A549 (cell line): ENCODE measurements around the gene TPSAB1. TPM values are rescaled to one million over a fixed set of nuclear protein-coding genes. Genes with fewer than 3 reads are reported as not detected.

ENCODE experiments used
- ATAC-seq, 2 experiments: fragments of 200-7000 bp in 1 of 2; fragments of >200 bp in 1 of 2; cut with Nextera tagmentation in 1 of 2; cut with Tn5 transposase in 1 of 2; 3 replicates each; pipeline versions ENCODE4 v1.8.0 to v1.9.1; 2018 to 2020; ENCODE audit warnings: mild to moderate bottlenecking in 1 of 2, moderate library complexity in 1 of 2
- CTCF ChIA-PET: fragments of 300-600 bp; sonication (Branson Sonifier 250); formaldehyde crosslinking; extraction: SDS; loops from one replicate; lab custom pipeline; 2021; ENCODE audit warnings: antibody characterized with exemption, inconsistent platforms; lab: Yijun Ruan, JAX
- POLR2A ChIA-PET: fragments of 350-600 bp; formaldehyde crosslinking; extraction: SDS; loops from one replicate; lab custom pipeline; 2021; ENCODE audit warnings: antibody characterized with exemption, inconsistent platforms; lab: Yijun Ruan, JAX
- DNase-seq, 2 experiments: peaks; one replicate each; pipeline versions ENCODE4 v3.0.0 to v3.0.0-alpha.2; 2011 to 2016; ENCODE audit warnings: low read depth in 1 of 2, low spot score in 1 of 2
- FAIRE-seq: peaks from 2 replicates; lab custom pipeline; 2011; peaks lifted over from hg19 to GRCh38; lab: Jason Lieb, UNC
- H3K27ac ChIP-seq, 2 experiments: fragments of >200 bp; sonication (Bioruptor Twin); formaldehyde crosslinking; 3 replicates each; pipeline ENCODE4 v1.5.1; 2016 to 2017
- H3K4me1 ChIP-seq: fragments of >200 bp; sonication (Bioruptor Twin); formaldehyde crosslinking; 3 replicates; pipeline ENCODE4 v1.6.1; 2016
- H3K4me2 ChIP-seq: fragments of >200 bp; sonication (Bioruptor Twin); formaldehyde crosslinking; 3 replicates; pipeline ENCODE4 v1.6.1; 2016
- H3K4me3 ChIP-seq: fragments of >200 bp; sonication (Bioruptor Twin); formaldehyde crosslinking; 3 replicates; pipeline ENCODE4 v1.5.1; 2016
- H3K9me3 ChIP-seq: fragments of >200 bp; sonication (Bioruptor Twin); formaldehyde crosslinking; 3 replicates; pipeline ENCODE4 v1.6.1; 2016
- ATOH8 ChIP-seq: fragments of 250-450 bp; sonication (Bioruptor Pico); IDR thresholded peaks from 2 replicates; pipeline ENCODE4 v1.5.0; 2020; ENCODE audit warnings: low read depth, mild to moderate bottlenecking, moderate library complexity
- BHLHE40 ChIP-seq: IDR thresholded peaks from 2 replicates; pipeline ENCODE4 v1.6.1; 2012; ENCODE audit warnings: low read depth, low read length, inconsistent platforms
- EHMT2 ChIP-seq: fragments of 200-600 bp; sonication (generic); IDR thresholded peaks from 2 replicates; pipeline ENCODE4 v1.6.1; 2016; ENCODE audit warnings: antibody characterized with exemption, low read depth, mild to moderate bottlenecking, moderate library complexity
- EP300 ChIP-seq, 2 experiments: fragments of >200 bp; sonication (Bioruptor Twin); formaldehyde crosslinking; IDR thresholded peaks; 2 replicates in 1 of 2; 3 replicates in 1 of 2; pipeline ENCODE4 v1.6.1; 2016 to 2017
- ESRRA ChIP-seq: fragments of 150-350 bp; IDR thresholded peaks from 2 replicates; pipeline ENCODE4 v1.6.1; 2014; ENCODE audit warnings: mild to moderate bottlenecking, low read length, borderline replicate concordance
- FOSB ChIP-seq: fragments of 250-450 bp; sonication (Bioruptor Pico); IDR thresholded peaks from 2 replicates; pipeline ENCODE4 v1.5.0; 2020; ENCODE audit warnings: mild to moderate bottlenecking, moderate library complexity
- FOSL2 ChIP-seq, 2 experiments: fragments of 450-650 bp in 1 of 2; fragments of >200 bp in 1 of 2; sonication (Bioruptor Twin) in 1 of 2; formaldehyde crosslinking; IDR thresholded peaks; 2 replicates each; pipeline versions ENCODE4 v1.5.0 to v1.6.1; 2016 to 2020; ENCODE audit warnings: mild to moderate bottlenecking in 1 of 2, moderate library complexity in 1 of 2
- HDAC2 ChIP-seq: fragments of 200-600 bp; sonication (generic); IDR thresholded peaks from 2 replicates; pipeline ENCODE4 v1.6.1; 2016
- HES2 ChIP-seq: fragments of >200 bp; sonication (Bioruptor Twin); formaldehyde crosslinking; IDR thresholded peaks from 2 replicates; pipeline ENCODE4 v1.6.1; 2016
- HOXB5 ChIP-seq: fragments of 250-450 bp; sonication (Bioruptor Pico); IDR thresholded peaks from 2 replicates; pipeline ENCODE4 v1.5.0; 2020; ENCODE audit warnings: mild to moderate bottlenecking, moderate library complexity
- JUN ChIP-seq, 2 experiments: fragments of >200 bp; sonication (Bioruptor Twin); formaldehyde crosslinking; IDR thresholded peaks; 2 replicates in 1 of 2; 3 replicates in 1 of 2; pipeline ENCODE4 v1.6.1; 2016 to 2017
- KDM5A ChIP-seq: fragments of 200-600 bp; sonication (generic); IDR thresholded peaks from 2 replicates; pipeline ENCODE4 v1.6.1; 2016; ENCODE audit warnings: antibody characterized with exemption, mild to moderate bottlenecking
- MAFK ChIP-seq: fragments of 450-650 bp; IDR thresholded peaks from 2 replicates; pipeline ENCODE4 v1.6.1; 2014; ENCODE audit not compliant: partially characterized antibody
- MYC ChIP-seq: IDR thresholded peaks from 2 replicates; pipeline ENCODE4 v1.6.1; 2012; ENCODE audit warnings: mild to moderate bottlenecking, inconsistent platforms, low read length, improper control_type of control experiment, borderline replicate concordance
- NPAS2 ChIP-seq: fragments of 250-450 bp; sonication (Bioruptor Pico); IDR thresholded peaks from 2 replicates; pipeline ENCODE4 v1.8.0; 2022; ENCODE audit warnings: mild to moderate bottlenecking, moderate library complexity, borderline replicate concordance
- PHF8 ChIP-seq: fragments of 200-600 bp; sonication (generic); IDR thresholded peaks from 2 replicates; pipeline ENCODE4 v1.6.1; 2016; ENCODE audit warnings: low read depth, mild to moderate bottlenecking, antibody characterized with exemption, moderate library complexity, borderline replicate concordance
- POLR2AphosphoS2 ChIP-seq: conservative IDR thresholded peaks from 2 replicates; pipeline ENCODE4 v1.6.1; 2012; ENCODE audit warnings: low read length, improper control_type of control experiment, inconsistent platforms
- RARB ChIP-seq: fragments of 250-450 bp; sonication (Bioruptor Pico); IDR thresholded peaks from 2 replicates; pipeline ENCODE4 v1.8.0; 2021; ENCODE audit warnings: mild to moderate bottlenecking, moderate library complexity
- RCOR1 ChIP-seq: fragments of 150-350 bp; IDR thresholded peaks from 2 replicates; pipeline ENCODE4 v1.6.1; 2014; ENCODE audit warnings: antibody characterized with exemption, low read length, low read depth
- SMC3 ChIP-seq: fragments of >200 bp; sonication (Bioruptor Twin); formaldehyde crosslinking; IDR thresholded peaks from 3 replicates; pipeline ENCODE4 v1.6.1; 2018; ENCODE audit warnings: inconsistent platforms
- SREBF2 ChIP-seq: fragments of 450-650 bp; IDR thresholded peaks from 2 replicates; pipeline ENCODE4 v1.6.1; 2014; ENCODE audit warnings: mild to moderate bottlenecking, moderate library complexity
- TFCP2L1 ChIP-seq: fragments of 250-450 bp; sonication (Bioruptor Pico); IDR thresholded peaks from 2 replicates; pipeline ENCODE4 v1.5.0; 2021; ENCODE audit warnings: mild to moderate bottlenecking
- TP53 ChIP-seq: fragments of 250-450 bp; sonication (Bioruptor Pico); IDR thresholded peaks from 2 replicates; pipeline ENCODE4 v1.5.0; 2021; ENCODE audit warnings: mild to moderate bottlenecking, moderate library complexity
- USF2 ChIP-seq: fragments of 450-650 bp; IDR thresholded peaks from 2 replicates; pipeline ENCODE4 v1.6.1; 2014; ENCODE audit warnings: antibody characterized with exemption
- ZC3H11A ChIP-seq: fragments of 450-650 bp; IDR thresholded peaks from 2 replicates; pipeline ENCODE4 v1.6.1; 2014; ENCODE audit warnings: antibody characterized with exemption, mild to moderate bottlenecking
- ZNF302 ChIP-seq: fragments of 250-450 bp; sonication (Bioruptor Pico); IDR thresholded peaks from 2 replicates; pipeline ENCODE4 v1.9.0; 2021; ENCODE audit warnings: inconsistent platforms, mild to moderate bottlenecking, moderate library complexity
- ZSCAN20 ChIP-seq: fragments of 250-450 bp; sonication (Bioruptor Pico); IDR thresholded peaks from 2 replicates; pipeline ENCODE4 v1.8.0; 2022; ENCODE audit warnings: mild to moderate bottlenecking, moderate library complexity
- WGBS: methylation state at CpG from one replicate; pipeline ENCODE4 v1.1.6; 2017; ENCODE audit errors: missing lambda C conversion rate; 5-methylcytosine and 5-hydroxymethylcytosine counted together
- polyA plus RNA-seq, 4 experiments: library from polyadenylated mRNA; depleted of rRNA in 3 of 4; stranded (reverse); fragments of >200 nt; fragmentation: RNase III in 1 of 4; extraction: RNeasy Plus Mini Kit Qiagen cat#74134 plus additional on column Dnase treatment in 1 of 4; gene quantifications; 2 replicates in 3 of 4; 3 replicates in 1 of 4; pipeline ENCODE4 v1.2.3, GENCODE V29; 2011 to 2017
- TF ChIP-seq, protein P1 (sequence below): IDR thresholded peaks from 2 replicates; pipeline ENCODE4 v1.6.1; 2012; ENCODE audit warnings: low read depth, borderline replicate concordance
- TF ChIP-seq, protein P2 (sequence below): fragments of >200 bp; sonication (Bioruptor Twin); formaldehyde crosslinking; IDR thresholded peaks from 3 replicates; pipeline ENCODE4 v1.6.1; 2016

TPSAB1 gene
- polyA plus RNA-seq, 2 of the 4 experiments (the other 2 are of a cell fraction) = not detected

DNA sequence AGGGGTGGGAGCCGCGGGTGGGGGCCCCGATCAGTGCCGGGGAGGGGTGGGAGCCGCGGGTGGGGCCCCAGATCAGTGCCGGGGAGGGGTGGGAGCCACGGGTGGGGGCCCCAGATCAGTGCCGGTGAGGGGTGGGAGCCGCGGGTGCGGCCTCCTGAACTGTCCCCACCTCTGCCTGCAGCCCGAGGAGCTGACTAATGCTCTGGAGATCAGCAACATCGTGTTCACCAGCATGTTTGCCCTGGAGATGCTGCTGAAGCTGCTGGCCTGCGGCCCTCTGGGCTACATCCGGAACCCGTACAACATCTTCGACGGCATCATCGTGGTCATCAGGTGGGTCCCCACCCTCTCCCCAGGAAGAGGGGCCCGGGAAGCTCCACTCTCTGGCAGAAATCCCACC is 35.6 kb upstream of the TPSAB1 start:
- ATAC-seq (no peak), FAIRE-seq (no peak), DNase-seq (no peak)
- no peaks in the 10 kb centered on the region for H3K4me1 ChIP-seq
- H3K9me3 ChIP-seq = no peaks in the 10 kb centered on the region
- H3K4me3 ChIP-seq = no peak overlapping the region
- TF ChIP-seq SMC3 = no peak
- TF ChIP-seq, protein P1, sequence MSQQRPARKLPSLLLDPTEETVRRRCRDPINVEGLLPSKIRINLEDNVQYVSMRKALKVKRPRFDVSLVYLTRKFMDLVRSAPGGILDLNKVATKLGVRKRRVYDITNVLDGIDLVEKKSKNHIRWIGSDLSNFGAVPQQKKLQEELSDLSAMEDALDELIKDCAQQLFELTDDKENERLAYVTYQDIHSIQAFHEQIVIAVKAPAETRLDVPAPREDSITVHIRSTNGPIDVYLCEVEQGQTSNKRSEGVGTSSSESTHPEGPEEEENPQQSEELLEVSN = no peak
- no peak for TF ChIP-seq RARB (CRISPR knock-in tag)
- no peak for TF ChIP-seq HOXB5
- TF ChIP-seq POLR2AphosphoS2 = no peak
- TF ChIP-seq HDAC2 = no peak
- no peak for TF ChIP-seq RCOR1
- TF ChIP-seq EP300 (IDR thresholded peaks at IDR 0.05) = no peak
- TF ChIP-seq, protein P2, sequence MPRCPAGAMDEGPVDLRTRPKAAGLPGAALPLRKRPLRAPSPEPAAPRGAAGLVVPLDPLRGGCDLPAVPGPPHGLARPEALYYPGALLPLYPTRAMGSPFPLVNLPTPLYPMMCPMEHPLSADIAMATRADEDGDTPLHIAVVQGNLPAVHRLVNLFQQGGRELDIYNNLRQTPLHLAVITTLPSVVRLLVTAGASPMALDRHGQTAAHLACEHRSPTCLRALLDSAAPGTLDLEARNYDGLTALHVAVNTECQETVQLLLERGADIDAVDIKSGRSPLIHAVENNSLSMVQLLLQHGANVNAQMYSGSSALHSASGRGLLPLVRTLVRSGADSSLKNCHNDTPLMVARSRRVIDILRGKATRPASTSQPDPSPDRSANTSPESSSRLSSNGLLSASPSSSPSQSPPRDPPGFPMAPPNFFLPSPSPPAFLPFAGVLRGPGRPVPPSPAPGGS = no peak
- no peak for TF ChIP-seq SREBF2
- no peak for TF ChIP-seq KDM5A
- TF ChIP-seq ESRRA = no peak
- TF ChIP-seq JUN (IDR thresholded peaks at IDR 0.05) = no peak
- TF ChIP-seq EHMT2 = no peak
- no peak for TF ChIP-seq TFCP2L1 (CRISPR knock-in tag)
- CTCF ChIA-PET = interaction anchor here (0.9 to 4.6 kb wide), 8 partner anchors 9 to 147 kb away, joined by 3 to 26 read pairs (median 4); no protein-coding TSS in a partner anchor
- no peak overlapping the region for H3K27ac ChIP-seq
- H3K4me2 ChIP-seq = no peak overlapping the region
- 88% methylated on average over 7 of the region's 21 CpGs for WGBS
- POLR2A ChIA-PET = no interaction called here

DNA sequence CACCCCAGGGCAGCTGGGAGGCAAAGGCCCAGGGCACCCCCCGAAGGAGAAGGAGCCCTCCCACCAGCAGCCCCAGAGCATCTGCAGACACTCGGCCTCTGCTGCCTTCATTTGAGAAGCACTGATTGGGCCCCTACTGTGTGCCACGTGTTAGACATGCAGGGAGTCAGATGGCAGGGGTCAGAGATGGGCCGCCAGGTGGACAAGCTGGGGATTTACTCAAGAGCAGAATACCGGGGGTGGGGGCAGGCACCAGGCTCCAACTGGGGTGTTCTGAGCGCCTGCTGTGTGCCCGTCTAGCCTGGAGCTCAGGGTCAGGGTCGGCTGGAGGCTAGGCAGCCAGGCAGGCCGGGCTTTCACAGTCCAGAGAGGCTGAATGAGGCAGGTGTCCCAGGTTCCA is 34.2 kb upstream of the TPSAB1 start:
- no peak for FAIRE-seq
- Histone ChIP-seq H3K4me3 (no peak overlapping the region), H3K27ac (no peak overlapping the region), H3K4me1 (no peaks in the 10 kb centered on the region), H3K9me3 (no peaks in the 10 kb centered on the region), H3K4me2 (no peak overlapping the region)
- TF ChIP-seq ZNF302 (CRISPR knock-in tag) (no peak), SMC3 (no peak)
- 88% methylated on average over 6 of the region's 9 CpGs for WGBS
- DNase-seq = no peak
- POLR2A ChIA-PET = no interaction called here
- CTCF ChIA-PET = interaction anchor here (1.1 to 4.6 kb wide), 8 partner anchors 8 to 149 kb away, joined by 3 to 26 read pairs (median 4); no protein-coding TSS in a partner anchor
- peak in 1 of 2 experiments; percentile 17; a peak in 1 of 6 replicates for ATAC-seq

DNA sequence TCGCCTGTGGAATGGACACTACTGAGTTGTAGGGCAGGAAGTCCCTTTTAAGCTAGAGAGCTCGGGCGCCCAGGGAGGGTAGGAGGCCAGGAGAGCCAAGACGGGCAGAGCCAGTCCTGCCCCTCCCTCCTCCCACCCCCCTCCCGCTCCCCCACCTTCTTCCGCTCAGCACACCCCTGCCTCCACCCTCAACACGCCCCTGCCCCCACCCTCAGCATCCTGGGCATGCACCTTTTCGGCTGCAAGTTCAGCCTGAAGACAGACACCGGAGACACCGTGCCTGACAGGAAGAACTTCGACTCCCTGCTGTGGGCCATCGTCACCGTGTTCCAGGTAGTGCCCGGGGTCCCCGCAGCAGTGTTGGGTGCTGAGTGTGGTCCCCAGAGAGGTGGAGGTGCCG is 33.7 kb upstream of the TPSAB1 start:
- TF ChIP-seq EP300 (IDR thresholded peaks at IDR 0.05) (no peak), FOSL2 (IDR thresholded peaks at IDR 0.05) (no peak), FOSL2 (CRISPR knock-in tag; IDR thresholded peaks at IDR 0.05) (no peak), ATOH8 (no peak), ZSCAN20 (CRISPR knock-in tag) (no peak), TP53 (no peak), ZC3H11A (no peak), SMC3 (no peak), USF2 (no peak), TFCP2L1 (CRISPR knock-in tag) (no peak), PHF8 (no peak), NPAS2 (no peak), MAFK (no peak), BHLHE40 (no peak), HES2 (no peak), MYC (no peak), FOSB (CRISPR knock-in tag) (no peak), ZNF302 (CRISPR knock-in tag) (no peak)
- TF ChIP-seq, protein P1 = no peak
- 93% methylated on average over 13 of the region's 16 CpGs for WGBS
- Histone ChIP-seq H3K9me3 (no peaks in the 10 kb centered on the region), H3K4me1 (no peaks in the 10 kb centered on the region), H3K27ac (no peak overlapping the region), H3K4me2 (no peak overlapping the region), H3K4me3 (no peak overlapping the region)
- CTCF ChIA-PET = interaction anchor here (1.1 to 2.2 kb wide), 3 partner anchors 8 to 101 kb away, joined by 3 to 13 read pairs (median 5); no protein-coding TSS in a partner anchor
- POLR2A ChIA-PET = no interaction called here
- DNase-seq (no peak), ATAC-seq (no peak), FAIRE-seq (no peak)
